A549 (cell line): ENCODE results near the gene UNKL. TPM values are rescaled to one million over a fixed set of nuclear protein-coding genes. Genes with fewer than 3 reads are reported as not detected.

Source experiments
- ATAC-seq, 2 experiments: fragments of 200-7000 bp in 1 of 2; fragments of >200 bp in 1 of 2; cut with Nextera tagmentation in 1 of 2; cut with Tn5 transposase in 1 of 2; 3 replicates each; pipeline versions ENCODE4 v1.8.0 to v1.9.1; 2018 to 2020; ENCODE audit warnings: mild to moderate bottlenecking in 1 of 2, moderate library complexity in 1 of 2
- CTCF ChIA-PET: fragments of 300-600 bp; sonication (Branson Sonifier 250); formaldehyde crosslinking; extraction: SDS; loops from one replicate; lab custom pipeline; 2021; ENCODE audit warnings: antibody characterized with exemption, inconsistent platforms; lab: Yijun Ruan, JAX
- POLR2A ChIA-PET: fragments of 350-600 bp; formaldehyde crosslinking; extraction: SDS; loops from one replicate; lab custom pipeline; 2021; ENCODE audit warnings: antibody characterized with exemption, inconsistent platforms; lab: Yijun Ruan, JAX
- DNase-seq, 2 experiments: peaks; one replicate each; pipeline versions ENCODE4 v3.0.0 to v3.0.0-alpha.2; 2011 to 2016; ENCODE audit warnings: low read depth in 1 of 2, low spot score in 1 of 2
- FAIRE-seq: peaks from 2 replicates; lab custom pipeline; 2011; peaks lifted over from hg19 to GRCh38; lab: Jason Lieb, UNC
- H3K27ac ChIP-seq, 2 experiments: fragments of >200 bp; sonication (Bioruptor Twin); formaldehyde crosslinking; 3 replicates each; pipeline ENCODE4 v1.5.1; 2016 to 2017
- H3K4me1 ChIP-seq: fragments of >200 bp; sonication (Bioruptor Twin); formaldehyde crosslinking; 3 replicates; pipeline ENCODE4 v1.6.1; 2016
- H3K4me2 ChIP-seq: fragments of >200 bp; sonication (Bioruptor Twin); formaldehyde crosslinking; 3 replicates; pipeline ENCODE4 v1.6.1; 2016
- H3K4me3 ChIP-seq: fragments of >200 bp; sonication (Bioruptor Twin); formaldehyde crosslinking; 3 replicates; pipeline ENCODE4 v1.5.1; 2016
- H3K9me3 ChIP-seq: fragments of >200 bp; sonication (Bioruptor Twin); formaldehyde crosslinking; 3 replicates; pipeline ENCODE4 v1.6.1; 2016
- ATOH8 ChIP-seq: fragments of 250-450 bp; sonication (Bioruptor Pico); IDR thresholded peaks from 2 replicates; pipeline ENCODE4 v1.5.0; 2020; ENCODE audit warnings: low read depth, mild to moderate bottlenecking, moderate library complexity
- CBX2 ChIP-seq: fragments of 200-600 bp; sonication (generic); IDR thresholded peaks from 2 replicates; pipeline ENCODE4 v1.6.1; 2016; ENCODE audit warnings: low read depth, mild to moderate bottlenecking, borderline replicate concordance
- CBX8 ChIP-seq: fragments of 200-600 bp; sonication (generic); IDR thresholded peaks from 2 replicates; pipeline ENCODE4 v1.6.1; 2016
- CHD2 ChIP-seq: fragments of 150-350 bp; IDR thresholded peaks from 2 replicates; pipeline ENCODE4 v1.6.1; 2014; ENCODE audit warnings: low read length; ENCODE audit not compliant: partially characterized antibody
- CHD4 ChIP-seq: fragments of 200-600 bp; sonication (generic); IDR thresholded peaks from 2 replicates; pipeline ENCODE4 v1.6.1; 2016; ENCODE audit warnings: antibody characterized with exemption, mild to moderate bottlenecking, borderline replicate concordance
- ESRRA ChIP-seq: fragments of 150-350 bp; IDR thresholded peaks from 2 replicates; pipeline ENCODE4 v1.6.1; 2014; ENCODE audit warnings: mild to moderate bottlenecking, low read length, borderline replicate concordance
- GATA3 ChIP-seq: IDR thresholded peaks from 2 replicates; pipeline ENCODE4 v1.6.1; 2012; ENCODE audit warnings: borderline replicate concordance
- HES2 ChIP-seq: fragments of >200 bp; sonication (Bioruptor Twin); formaldehyde crosslinking; IDR thresholded peaks from 2 replicates; pipeline ENCODE4 v1.6.1; 2016
- HEYL ChIP-seq: fragments of 250-450 bp; sonication (Bioruptor Pico); IDR thresholded peaks from 2 replicates; pipeline ENCODE4 v1.8.0; 2021; ENCODE audit warnings: mild to moderate bottlenecking, moderate library complexity
- HOXB13 ChIP-seq: fragments of 250-450 bp; sonication (Bioruptor Pico); IDR thresholded peaks from 2 replicates; pipeline ENCODE4 v1.5.0; 2020; ENCODE audit warnings: low read depth, mild to moderate bottlenecking, moderate library complexity
- JUNB ChIP-seq: fragments of >200 bp; sonication (Bioruptor Twin); formaldehyde crosslinking; IDR thresholded peaks from 2 replicates; pipeline ENCODE4 v1.6.1; 2016
- MYC ChIP-seq: IDR thresholded peaks from 2 replicates; pipeline ENCODE4 v1.6.1; 2012; ENCODE audit warnings: mild to moderate bottlenecking, inconsistent platforms, low read length, improper control_type of control experiment, borderline replicate concordance
- NFE2L2 ChIP-seq: fragments of 150-350 bp; conservative IDR thresholded peaks from 2 replicates; pipeline ENCODE4 v1.6.1; 2014; ENCODE audit warnings: low read length
- NPAS2 ChIP-seq: fragments of 250-450 bp; sonication (Bioruptor Pico); IDR thresholded peaks from 2 replicates; pipeline ENCODE4 v1.8.0; 2022; ENCODE audit warnings: mild to moderate bottlenecking, moderate library complexity, borderline replicate concordance
- NR3C1 ChIP-seq: fragments of >200 bp; sonication (Bioruptor Twin); formaldehyde crosslinking; IDR thresholded peaks from 3 replicates; pipeline ENCODE4 v1.6.1; 2017
- RAD21 ChIP-seq, 2 experiments: fragments of >200 bp in 1 of 2; sonication (Bioruptor Twin) in 1 of 2; formaldehyde crosslinking in 1 of 2; IDR thresholded peaks in 1 of 2; conservative IDR thresholded peaks in 1 of 2; 2 replicates in 1 of 2; 3 replicates in 1 of 2; pipeline ENCODE4 v1.6.1; 2012 to 2018; ENCODE audit warnings: inconsistent platforms in 1 of 2
- RARB ChIP-seq: fragments of 250-450 bp; sonication (Bioruptor Pico); IDR thresholded peaks from 2 replicates; pipeline ENCODE4 v1.8.0; 2021; ENCODE audit warnings: mild to moderate bottlenecking, moderate library complexity
- RCOR1 ChIP-seq: fragments of 150-350 bp; IDR thresholded peaks from 2 replicates; pipeline ENCODE4 v1.6.1; 2014; ENCODE audit warnings: antibody characterized with exemption, low read length, low read depth
- RNF2 ChIP-seq: fragments of 200-600 bp; sonication (generic); IDR thresholded peaks from 2 replicates; pipeline ENCODE4 v1.6.1; 2016; ENCODE audit warnings: low read depth, mild to moderate bottlenecking, antibody characterized with exemption, moderate library complexity, borderline replicate concordance
- SMC3 ChIP-seq: fragments of >200 bp; sonication (Bioruptor Twin); formaldehyde crosslinking; IDR thresholded peaks from 3 replicates; pipeline ENCODE4 v1.6.1; 2018; ENCODE audit warnings: inconsistent platforms
- ZFP36 ChIP-seq: fragments of 450-650 bp; IDR thresholded peaks from 2 replicates; pipeline ENCODE4 v1.6.1; 2014; ENCODE audit warnings: borderline replicate concordance; ENCODE audit not compliant: partially characterized antibody
- ZSCAN20 ChIP-seq: fragments of 250-450 bp; sonication (Bioruptor Pico); IDR thresholded peaks from 2 replicates; pipeline ENCODE4 v1.8.0; 2022; ENCODE audit warnings: mild to moderate bottlenecking, moderate library complexity
- WGBS: methylation state at CpG from one replicate; pipeline ENCODE4 v1.1.6; 2017; ENCODE audit errors: missing lambda C conversion rate; 5-methylcytosine and 5-hydroxymethylcytosine counted together
- polyA plus RNA-seq, 4 experiments: library from polyadenylated mRNA; depleted of rRNA in 3 of 4; stranded (reverse); fragments of >200 nt; fragmentation: RNase III in 1 of 4; extraction: RNeasy Plus Mini Kit Qiagen cat#74134 plus additional on column Dnase treatment in 1 of 4; gene quantifications; 2 replicates in 3 of 4; 3 replicates in 1 of 4; pipeline ENCODE4 v1.2.3, GENCODE V29; 2011 to 2017
- TF ChIP-seq, protein P1 (sequence below): IDR thresholded peaks from 2 replicates; pipeline ENCODE4 v1.6.1; 2012
- TF ChIP-seq, protein P2 (sequence below): fragments of >200 bp; sonication (Bioruptor Twin); formaldehyde crosslinking; IDR thresholded peaks from 3 replicates; pipeline ENCODE4 v1.6.1; 2016

Gene UNKL
- polyA plus RNA-seq, 2 of the 4 experiments (the other 2 are of a cell fraction), result 20.7 to 37.6 TPM

DNA sequence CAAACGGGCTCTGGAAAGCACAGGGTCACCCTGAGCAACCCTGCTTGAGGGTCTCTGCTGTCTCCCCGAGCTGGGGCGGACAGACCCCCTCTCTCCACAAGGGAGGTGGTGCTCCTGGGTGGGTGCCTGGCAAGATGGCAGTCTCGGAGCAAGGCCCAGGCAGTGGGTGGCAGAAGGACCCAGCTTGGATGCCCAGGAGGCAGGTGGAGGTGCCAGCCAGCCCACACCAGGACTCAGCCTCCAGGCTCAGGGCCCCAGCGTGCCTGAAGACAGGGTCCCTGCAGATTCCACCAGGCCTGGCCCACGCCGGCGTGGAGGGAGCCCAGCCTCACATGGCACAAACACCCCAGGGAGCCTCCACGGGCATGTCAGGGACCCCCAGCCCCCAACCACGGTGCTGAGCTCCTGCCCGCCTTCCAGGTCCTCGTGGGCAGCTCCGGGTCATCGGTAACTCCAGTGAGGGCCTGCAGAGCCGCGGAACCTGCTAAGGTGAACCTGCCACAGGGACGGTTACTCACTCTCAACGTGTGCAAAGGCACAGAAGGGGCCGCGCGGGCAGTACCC, 20.8 kb downstream of the UNKL start:
- no peak overlapping the region for H3K4me2 ChIP-seq
- WGBS, result 87% methylated on average over 10 of the region's 21 CpGs
- DNase-seq, result no peak
- CTCF ChIA-PET, result no interaction called here
- POLR2A ChIA-PET, result no interaction called here
- H3K9me3 ChIP-seq, result no peaks in the 10 kb centered on the region
- no peak overlapping the region for H3K4me3 ChIP-seq
- H3K4me1 ChIP-seq, result no peaks in the 10 kb centered on the region
- TF ChIP-seq, protein P1, sequence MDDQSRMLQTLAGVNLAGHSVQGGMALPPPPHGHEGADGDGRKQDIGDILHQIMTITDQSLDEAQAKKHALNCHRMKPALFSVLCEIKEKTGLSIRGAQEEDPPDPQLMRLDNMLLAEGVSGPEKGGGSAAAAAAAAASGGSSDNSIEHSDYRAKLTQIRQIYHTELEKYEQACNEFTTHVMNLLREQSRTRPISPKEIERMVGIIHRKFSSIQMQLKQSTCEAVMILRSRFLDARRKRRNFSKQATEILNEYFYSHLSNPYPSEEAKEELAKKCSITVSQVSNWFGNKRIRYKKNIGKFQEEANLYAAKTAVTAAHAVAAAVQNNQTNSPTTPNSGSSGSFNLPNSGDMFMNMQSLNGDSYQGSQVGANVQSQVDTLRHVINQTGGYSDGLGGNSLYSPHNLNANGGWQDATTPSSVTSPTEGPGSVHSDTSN, result no peak
- TF ChIP-seq RARB (CRISPR knock-in tag) (no peak), HOXB13 (CRISPR knock-in tag) (no peak), NPAS2 (CRISPR knock-in tag) (no peak), ESRRA (no peak), MYC (no peak), CHD4 (no peak), RCOR1 (no peak), SMC3 (no peak), HEYL (CRISPR knock-in tag) (no peak), CHD2 (no peak), CBX2 (no peak), NR3C1 (no peak), ZSCAN20 (CRISPR knock-in tag) (no peak), JUNB (no peak)
- TF ChIP-seq, protein P2, sequence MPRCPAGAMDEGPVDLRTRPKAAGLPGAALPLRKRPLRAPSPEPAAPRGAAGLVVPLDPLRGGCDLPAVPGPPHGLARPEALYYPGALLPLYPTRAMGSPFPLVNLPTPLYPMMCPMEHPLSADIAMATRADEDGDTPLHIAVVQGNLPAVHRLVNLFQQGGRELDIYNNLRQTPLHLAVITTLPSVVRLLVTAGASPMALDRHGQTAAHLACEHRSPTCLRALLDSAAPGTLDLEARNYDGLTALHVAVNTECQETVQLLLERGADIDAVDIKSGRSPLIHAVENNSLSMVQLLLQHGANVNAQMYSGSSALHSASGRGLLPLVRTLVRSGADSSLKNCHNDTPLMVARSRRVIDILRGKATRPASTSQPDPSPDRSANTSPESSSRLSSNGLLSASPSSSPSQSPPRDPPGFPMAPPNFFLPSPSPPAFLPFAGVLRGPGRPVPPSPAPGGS, result no peak
- TF ChIP-seq, all 56 proteins: peak for 0
- no peak for ATAC-seq
- no peak for FAIRE-seq
- H3K27ac ChIP-seq, result no peak overlapping the region

GRCh38 chr16:1392826-1393225, 21.7 kb downstream of the UNKL start:
- Histone ChIP-seq H3K9me3 (no peaks in the 10 kb centered on the region), H3K4me1 (no peaks in the 10 kb centered on the region), H3K4me2 (no peak overlapping the region), H3K4me3 (no peak overlapping the region)
- FAIRE-seq (no peak), ATAC-seq (no peak)
- 79% methylated on average over 17 of the region's 17 CpGs for WGBS
- ChIA-PET POLR2A (no interaction called here), CTCF (no interaction called here)
- TF ChIP-seq CBX8, result no peak
- TF ChIP-seq RNF2, result no peak
- no peak for TF ChIP-seq ZFP36
- TF ChIP-seq ESRRA, result no peak
- TF ChIP-seq RAD21 (conservative IDR thresholded peaks at IDR 0.05 in 1 of 2, IDR thresholded peaks at IDR 0.05 in 1 of 2), result no peak
- no peak for TF ChIP-seq HES2
- TF ChIP-seq GATA3, result no peak
- TF ChIP-seq RARB (CRISPR knock-in tag), result no peak
- TF ChIP-seq NFE2L2, result no peak
- TF ChIP-seq ATOH8 (CRISPR knock-in tag), result no peak
- TF ChIP-seq, all 56 proteins: peak for 0
- no peak for DNase-seq
- H3K27ac ChIP-seq, result no peak overlapping the region
